HEK293T (cell line): ENCODE data around the gene OPCML.

Experiments
- ARNT ChIP-seq: fragments of 450-650 bp; IDR thresholded peaks from 2 replicates; pipeline ENCODE4 v1.6.1; 2017; ENCODE audit warnings: mild to moderate bottlenecking
- FOXA1 ChIP-seq: fragments of 450-650 bp; IDR thresholded peaks from 2 replicates; pipeline ENCODE4 v1.6.1; 2016; ENCODE audit warnings: mild to moderate bottlenecking
- L3MBTL2 ChIP-seq: fragments of 450-650 bp; conservative IDR thresholded peaks from 2 replicates; pipeline ENCODE4 v1.6.1; 2016; ENCODE audit warnings: mild to moderate bottlenecking
- PKNOX1 ChIP-seq: fragments of 450-650 bp; IDR thresholded peaks from 2 replicates; pipeline ENCODE4 v1.6.1; 2016
- SUZ12 ChIP-seq: fragments of 450-650 bp; IDR thresholded peaks from 2 replicates; pipeline ENCODE4 v1.6.1; 2016; ENCODE audit warnings: mild to moderate bottlenecking
- TARDBP ChIP-seq: fragments of 450-650 bp; IDR thresholded peaks from 2 replicates; pipeline ENCODE4 v1.6.1; 2016
- ZNF384 ChIP-seq: fragments of 450-650 bp; IDR thresholded peaks from 2 replicates; pipeline ENCODE4 v1.6.1; 2016

GRCh38 chr11:133552938-133553337, 20.6 kb upstream of the OPCML start:
- TF ChIP-seq TARDBP (no peak), FOXA1 (no peak), L3MBTL2 (no peak), ZNF384 (no peak), PKNOX1 (no peak), SUZ12 (no peak), ARNT (no peak)
